Stimulated activated CD4-positive, alpha-beta T cell treated with anti-CD3 and anti-CD28 coated beads, Interleukin-15, amount 100 ng/mL, for 24 hours (primary cell): ENCODE measurements around the gene NBAS.
"Not testable (repeated sequence)": the region's sequence is repeated elsewhere in the genome, so short reads cannot be mapped to it uniquely, and the experiment has no call there.

Experiments
- DNase-seq: peaks from one replicate; pipeline ENCODE4 v3.0.0-alpha.2; 2020

Gene NBAS

GRCh38 chr2:15355386-15355785 lies 205.7 kb downstream of the NBAS start:
- no peak for DNase-seq

DNA sequence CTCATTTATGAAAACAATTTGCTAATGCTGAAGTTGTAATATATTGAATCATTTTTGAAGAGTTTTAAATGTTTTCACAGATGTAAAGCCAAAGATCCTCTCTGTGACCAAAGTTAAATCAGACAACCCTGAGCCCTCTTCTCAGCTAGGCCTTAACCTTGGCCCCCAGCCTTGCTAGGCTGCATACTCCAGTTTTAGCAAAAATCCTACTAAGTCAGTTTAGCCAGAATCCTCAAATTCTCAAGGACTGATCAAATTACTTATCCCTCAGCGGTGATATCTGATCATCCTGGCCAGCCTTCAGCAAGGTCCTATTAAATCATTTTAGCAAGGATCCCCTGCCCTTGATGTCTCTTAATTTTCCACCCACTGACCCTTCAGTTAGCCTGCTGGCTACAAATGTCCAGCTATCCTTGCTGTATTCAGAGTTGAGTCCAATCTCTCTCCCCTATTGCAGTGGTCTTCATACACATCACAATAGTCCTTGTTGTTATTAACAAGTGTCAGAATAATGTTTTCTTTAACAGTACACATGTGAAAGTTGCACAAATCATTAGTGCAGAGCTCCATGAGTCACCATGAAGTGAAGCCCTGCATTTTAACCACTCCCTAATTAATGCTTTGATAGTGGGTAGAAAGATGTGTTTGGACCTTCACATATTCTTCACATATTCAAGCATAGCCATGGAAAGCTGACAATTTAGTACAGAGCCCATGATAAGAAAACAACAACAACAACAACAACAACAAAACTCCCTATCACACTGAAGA lies 206.4 kb downstream of the NBAS start:
- DNase-seq, result no peak

DNA sequence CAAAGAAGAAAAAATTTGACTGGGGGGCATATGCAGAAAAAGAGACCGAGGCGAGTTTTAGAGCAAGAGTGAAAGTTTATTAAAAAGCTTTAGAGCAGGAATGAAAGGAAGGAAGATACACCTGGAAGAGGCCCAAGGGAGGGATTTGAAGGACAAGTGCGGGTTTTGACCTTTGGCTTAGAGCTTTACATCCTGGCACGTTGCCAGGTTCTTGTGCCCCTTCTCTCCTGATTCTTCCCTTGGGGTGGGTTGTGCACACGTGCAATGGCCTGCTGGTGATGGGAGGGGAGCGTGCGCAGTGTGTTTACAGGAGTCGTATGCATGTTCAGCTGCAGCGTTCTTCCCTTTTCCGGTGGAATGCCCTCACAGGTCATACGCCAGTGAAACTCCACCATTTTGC lies 208.8 kb downstream of the NBAS start:
- no peak for DNase-seq

DNA sequence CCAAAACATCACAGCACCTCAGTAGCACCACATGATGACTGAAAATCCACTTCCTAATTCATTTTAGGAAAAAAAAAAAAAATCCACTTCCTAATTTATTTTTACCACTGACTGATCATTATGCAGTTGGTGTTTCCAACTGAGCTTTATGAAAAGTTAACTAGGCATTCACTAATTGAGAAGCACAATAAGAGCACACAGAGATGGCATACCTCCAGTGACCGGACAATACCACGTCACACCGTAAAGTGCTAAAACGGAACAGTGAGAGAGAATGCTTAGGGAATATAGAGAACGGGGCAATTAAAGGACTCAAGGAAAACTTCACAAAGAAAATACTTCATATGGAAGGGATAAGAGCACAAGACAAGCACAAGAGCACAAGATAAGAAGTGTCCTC lies 212.5 kb downstream of the NBAS start:
- DNase-seq, result no peak

- no peak for DNase-seq
Measured at GRCh38 chr2:15348045-15348444, 213.1 kb downstream of the NBAS start.

- no peak for DNase-seq
Measured at GRCh38 chr2:15346624-15347023, 214.5 kb downstream of the NBAS start.

DNA sequence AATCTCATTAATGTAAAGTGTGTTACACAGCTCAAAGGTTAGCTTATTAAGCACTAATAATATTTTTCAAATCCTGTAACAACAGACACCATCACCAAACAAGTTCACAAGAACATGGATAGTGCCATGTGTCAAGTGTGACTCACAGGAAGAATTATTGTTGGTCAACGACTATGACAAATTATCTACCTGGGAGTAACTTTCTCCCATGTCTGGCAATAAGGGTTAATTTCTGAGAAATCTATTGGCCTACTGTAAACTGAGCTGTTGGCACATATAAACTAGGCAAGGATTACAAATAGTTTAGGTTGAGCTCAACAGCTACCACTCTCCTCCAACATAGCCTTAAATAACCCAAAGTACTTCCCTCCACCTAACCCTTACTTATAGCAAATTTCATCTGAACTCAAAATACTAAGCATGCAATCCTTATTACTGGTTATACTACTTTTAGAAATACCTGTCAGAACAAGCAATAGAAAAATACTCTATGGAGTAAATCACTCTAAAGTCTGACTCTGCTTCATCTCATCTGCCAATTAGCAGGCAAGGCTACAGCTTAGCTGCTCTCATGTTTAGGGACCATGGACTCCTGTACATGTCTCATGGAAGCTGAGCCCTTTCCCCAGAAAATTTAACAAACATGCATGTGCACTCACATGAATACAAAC lies 223.0 kb downstream of the NBAS start:
- DNase-seq, result no peak

GRCh38 chr2:15334644-15335326 lies 226.3 kb downstream of the NBAS start:
- no peak for DNase-seq

- DNase-seq, result no peak
Measured at GRCh38 chr2:15331787-15332186, 229.3 kb downstream of the NBAS start.

DNA sequence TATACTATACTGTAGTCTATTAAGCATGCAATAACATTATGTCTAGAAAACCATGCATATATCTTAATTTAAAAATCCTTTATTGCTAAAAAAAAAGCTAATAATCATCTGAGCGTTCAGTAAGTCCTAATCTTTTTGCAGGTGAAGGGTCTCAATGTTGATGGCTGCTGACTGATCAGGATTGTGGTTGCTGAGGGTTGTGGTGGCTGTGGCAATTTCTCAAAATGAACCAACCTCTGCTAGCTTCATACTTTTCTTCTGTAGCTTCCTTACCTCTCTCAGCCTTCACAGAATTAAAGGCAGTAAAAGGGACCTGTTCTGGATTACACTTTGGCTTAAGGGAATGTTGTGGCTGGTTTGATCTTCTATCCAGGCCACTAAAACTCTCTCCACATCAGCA lies 235.8 kb downstream of the NBAS start:
- no peak for DNase-seq

- no peak for DNase-seq
Measured at GRCh38 chr2:15323227-15323626, 237.9 kb downstream of the NBAS start.

DNA sequence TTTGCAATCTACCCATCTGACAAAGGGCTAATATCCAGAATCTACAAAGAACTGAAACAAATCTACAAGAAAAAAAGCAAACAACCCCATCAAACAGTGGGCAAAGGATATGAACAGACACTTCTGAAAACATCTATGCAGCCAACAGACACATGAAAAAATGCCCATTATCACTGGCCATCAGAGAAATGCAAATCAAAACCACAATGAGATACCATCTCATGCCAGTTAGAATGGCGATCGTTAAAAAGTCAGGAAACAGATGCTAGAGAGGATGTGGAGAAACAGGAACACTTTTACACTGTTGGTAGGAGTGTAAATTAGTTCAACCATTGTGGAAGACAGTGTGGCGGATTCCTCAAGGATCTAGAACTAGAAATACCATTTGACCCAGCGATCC lies 239.7 kb downstream of the NBAS start:
- not testable (repeated sequence) for DNase-seq

DNA sequence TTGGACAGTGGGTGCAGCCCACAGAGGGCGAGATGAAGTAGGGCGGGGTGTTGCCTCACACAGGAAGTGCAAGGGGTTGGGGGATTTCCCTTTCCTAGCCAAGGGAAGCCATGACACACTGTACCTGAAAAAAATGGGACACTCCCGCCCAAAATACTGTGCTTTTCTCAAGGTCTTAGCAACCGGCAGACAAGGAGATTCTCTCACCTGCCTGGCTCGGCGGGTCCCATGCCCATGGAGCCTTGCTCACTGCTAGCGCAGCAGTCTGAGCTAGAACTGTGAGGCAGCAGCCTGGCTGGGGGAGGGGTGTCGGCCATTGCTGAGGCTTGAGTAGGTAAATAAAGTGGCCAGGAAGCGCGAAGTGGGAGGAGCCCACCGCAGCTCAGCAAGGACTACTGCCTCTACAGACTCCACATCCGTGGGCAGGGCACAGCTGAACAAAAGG lies 244.7 kb downstream of the NBAS start:
- peak; percentile 23 for DNase-seq

GRCh38 chr2:15315411-15315810 lies 245.7 kb downstream of the NBAS start:
- no peak for DNase-seq

DNA sequence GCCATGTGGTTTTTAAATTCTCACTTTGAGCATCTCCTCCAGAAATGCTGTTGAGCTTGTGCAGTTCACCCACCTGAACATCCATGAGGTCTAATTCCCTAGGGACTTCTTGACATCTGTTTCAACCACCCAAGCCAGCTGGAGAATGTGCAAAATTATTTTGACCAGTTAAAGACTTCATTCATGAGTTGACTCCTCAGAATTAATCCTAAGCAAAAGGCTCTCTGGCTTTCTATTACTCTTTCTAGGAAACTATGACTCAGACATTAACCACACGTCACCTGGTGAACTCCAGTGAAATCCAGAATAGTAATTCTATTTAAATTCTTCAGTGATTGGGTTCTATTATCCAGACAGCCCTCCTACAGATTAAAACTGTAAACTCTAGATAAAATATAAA lies 247.5 kb downstream of the NBAS start:
- no peak for DNase-seq

DNA sequence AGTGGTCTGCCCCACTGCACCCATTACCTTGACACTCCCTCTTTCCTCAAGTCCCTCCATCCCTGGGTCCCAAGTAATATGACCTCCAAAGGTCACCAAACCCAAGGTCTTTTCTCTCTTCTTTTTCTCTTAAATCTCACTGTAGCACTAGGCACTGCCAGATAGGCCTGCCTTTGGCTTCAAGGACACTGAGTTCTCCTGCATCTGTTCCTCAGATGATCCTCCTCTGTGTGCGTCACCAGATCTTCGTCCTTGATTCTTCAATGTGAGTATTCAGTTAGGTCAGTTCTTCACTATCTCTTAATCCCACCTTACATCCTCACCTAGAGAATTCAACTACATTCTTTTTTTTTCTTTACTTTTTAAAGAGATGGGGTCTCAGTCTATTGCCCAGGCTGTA lies 249.2 kb downstream of the NBAS start:
- DNase-seq, result no peak

DNA sequence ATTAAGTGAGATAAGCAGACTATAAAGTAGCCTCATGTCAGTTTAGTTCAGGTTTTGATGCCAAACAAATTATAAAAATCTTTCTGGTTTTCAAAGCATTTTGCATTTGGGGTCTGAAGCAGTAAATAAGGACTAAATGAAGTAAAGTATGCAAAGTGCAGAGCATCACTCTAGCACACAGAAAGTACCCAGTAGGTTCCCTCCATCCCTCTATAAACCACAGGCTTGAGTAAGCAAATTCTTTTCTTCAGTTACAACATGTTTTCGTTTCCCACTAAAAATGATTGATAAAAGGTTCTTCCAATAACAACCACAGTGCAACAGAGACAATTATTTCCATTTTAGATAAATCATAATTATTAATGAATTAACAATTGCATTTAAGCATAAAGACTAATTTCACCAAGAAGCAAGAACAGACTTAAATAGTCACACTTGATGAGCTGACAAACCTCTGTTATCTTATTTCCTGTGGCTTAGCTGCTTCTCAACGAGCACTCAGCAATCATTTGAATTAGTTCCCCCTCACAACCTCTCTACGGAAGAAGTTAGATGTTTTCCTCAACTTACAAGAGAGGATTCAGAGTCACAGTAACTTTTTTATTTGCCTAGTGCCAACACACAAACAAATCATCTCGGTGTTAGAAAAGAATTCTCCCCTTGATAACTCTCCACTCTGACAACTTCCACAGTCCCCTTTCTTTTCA lies 249.8 kb downstream of the NBAS start:
- no peak for DNase-seq

DNA sequence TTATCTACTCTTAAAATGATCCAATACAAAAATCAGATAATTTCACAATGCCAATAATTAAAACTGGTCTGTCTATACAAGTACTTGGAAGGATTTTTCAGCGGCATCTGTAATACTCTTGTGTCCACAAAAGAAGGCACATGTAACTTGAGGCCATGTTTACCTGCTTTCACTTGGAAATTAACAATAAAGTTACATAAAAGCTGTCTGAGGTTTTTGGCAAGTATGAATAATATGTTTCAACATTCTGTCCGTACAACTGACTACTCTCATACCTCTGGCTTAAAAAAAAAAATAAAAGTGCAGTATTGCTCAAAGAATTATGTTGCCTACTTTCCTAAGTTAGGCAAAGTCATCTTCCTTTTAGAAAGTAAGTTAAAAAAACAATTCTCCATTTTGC lies 253.6 kb downstream of the NBAS start:
- no peak for DNase-seq

- DNase-seq, result no peak
Measured at GRCh38 chr2:15306706-15307105, 254.4 kb downstream of the NBAS start.

DNA sequence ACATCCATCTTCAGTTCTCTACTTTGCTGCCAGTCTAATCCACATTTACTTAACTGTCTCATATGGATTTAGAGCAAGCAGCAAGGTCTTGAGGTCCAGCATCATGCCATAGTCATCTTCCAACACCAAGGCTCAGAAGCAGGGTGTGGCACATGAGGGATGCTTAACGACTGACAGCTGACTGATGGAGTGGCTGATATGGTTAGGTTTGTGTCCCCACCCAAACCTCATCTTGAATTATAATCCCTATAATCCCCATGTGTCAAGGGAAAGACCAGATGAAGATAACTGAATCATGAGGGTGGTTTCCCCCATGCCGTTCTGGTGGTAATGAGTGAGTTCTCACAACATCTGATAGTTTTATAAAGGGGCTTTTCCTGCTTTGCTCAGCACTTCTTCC lies 257.3 kb downstream of the NBAS start:
- DNase-seq, result no peak

DNA sequence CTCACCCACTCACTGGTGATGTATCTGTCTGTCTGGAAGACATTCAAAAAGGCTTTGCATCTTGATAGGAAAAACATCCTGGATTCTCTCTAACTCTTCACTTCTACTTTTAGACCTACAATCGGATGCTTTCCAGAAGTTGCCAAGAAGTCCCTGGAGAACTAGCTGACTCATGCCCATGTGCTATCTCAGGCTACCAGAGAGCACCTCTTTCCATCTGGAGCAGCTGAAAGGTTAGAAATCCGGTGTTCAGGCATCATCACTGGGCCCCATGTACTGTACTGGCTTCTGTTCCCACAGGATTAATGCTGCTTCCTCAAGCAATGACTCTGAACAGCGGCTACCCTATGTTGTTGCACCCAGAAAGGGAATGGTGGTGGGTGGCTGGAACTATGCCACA lies 259.0 kb downstream of the NBAS start:
- no peak for DNase-seq

DNA sequence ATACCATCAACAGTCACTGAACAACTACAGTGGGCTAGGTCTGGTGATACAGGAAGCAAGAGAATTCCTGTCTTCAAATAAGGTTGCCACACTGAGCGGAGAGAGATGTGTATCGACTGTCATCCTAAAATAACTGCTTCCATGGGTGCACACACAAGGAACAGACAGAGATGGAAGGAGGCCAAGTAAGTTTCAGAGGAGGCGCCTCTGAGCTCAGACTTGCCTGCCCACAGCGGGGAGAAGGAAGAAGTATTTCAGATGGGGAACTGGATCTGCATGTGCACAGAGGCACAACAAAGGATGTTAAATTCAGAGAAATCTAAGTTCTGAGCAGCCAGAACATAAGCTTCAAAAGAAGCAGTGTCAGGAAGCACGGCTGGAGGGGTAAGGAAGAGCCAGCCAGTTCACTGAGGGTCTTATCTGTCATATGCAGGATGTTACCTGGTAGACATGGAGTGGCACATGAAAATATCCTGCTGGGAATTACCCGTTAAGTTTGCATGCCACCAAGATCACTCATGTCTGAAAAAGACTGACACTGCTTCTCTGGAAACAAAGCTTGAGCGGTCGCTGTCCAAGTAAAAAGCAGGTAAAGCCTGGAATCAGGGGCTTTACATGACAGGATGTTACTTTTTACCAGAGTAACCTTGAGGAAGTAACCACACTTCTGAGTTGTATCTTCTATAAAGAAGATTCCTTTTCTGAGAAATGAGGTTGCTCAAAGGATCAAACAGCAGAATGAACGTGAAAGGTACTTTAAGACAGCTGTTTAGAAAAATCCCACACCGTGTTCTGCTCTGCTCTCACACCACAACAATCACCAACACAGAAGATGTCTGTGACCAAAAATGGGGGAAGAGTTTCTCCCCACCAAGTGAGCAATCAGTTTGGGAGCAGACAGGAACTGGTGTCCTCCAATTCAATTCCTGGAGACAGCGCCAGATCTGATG lies 260.2 kb downstream of the NBAS start:
- no peak for DNase-seq
